ENCODE data around the gene ZNF628.
"Not testable (repeated sequence)": the region's sequence is repeated elsewhere in the genome, so short reads cannot be mapped to it uniquely, and the experiment has no call there.

The ZNF628 gene

DNA sequence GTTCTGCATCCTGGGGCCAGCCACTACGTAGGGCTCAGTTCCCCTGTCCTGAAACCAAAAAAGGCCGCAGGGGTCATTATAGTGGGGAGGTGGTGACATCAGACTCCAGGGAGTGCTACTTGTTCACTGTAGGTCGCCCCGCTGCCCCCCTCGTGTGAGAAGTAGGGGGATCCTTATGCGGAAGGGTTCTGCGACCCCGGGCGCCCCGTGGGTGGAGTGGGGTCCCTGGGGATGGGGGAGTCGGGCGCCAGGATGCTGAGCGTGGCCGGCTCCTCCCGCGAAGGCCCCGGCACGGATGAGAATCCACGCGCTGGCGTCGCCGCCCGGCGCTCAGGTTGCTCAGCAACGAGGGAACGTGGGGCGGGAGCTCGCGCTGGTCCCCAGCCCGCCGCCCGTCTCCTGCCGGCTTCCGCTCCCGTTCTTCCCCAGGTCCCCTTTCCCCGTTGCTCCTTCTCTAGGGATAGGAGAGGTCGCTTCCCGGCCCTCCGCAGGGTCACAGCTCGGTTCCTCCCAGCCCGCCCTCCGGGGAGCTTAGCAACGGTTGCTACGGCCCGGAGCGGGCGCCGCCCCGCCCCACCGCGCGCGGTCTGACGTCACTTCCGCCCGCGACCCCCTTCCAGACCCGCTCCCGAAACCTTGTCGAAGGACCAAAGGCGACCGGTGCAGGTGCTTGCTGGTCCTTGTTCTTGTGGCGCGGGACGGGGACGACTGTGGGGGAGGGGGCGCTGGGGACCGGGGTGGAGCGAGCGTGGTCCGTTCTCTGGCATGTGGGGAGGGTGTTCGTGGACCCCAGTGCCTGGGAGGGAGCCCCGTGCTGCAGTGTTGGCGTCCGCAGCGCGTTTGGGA, 8.4 kb downstream of the ZNF628 start, which contains the start of gene NAT14:
Gene NAT14, plus strand, starts transcription at position 596 of the 846 bp plus-strand sequence. CDS start 521 bp downstream, outside the sequence.
- DNase-seq = peak; percentile 86

DNA sequence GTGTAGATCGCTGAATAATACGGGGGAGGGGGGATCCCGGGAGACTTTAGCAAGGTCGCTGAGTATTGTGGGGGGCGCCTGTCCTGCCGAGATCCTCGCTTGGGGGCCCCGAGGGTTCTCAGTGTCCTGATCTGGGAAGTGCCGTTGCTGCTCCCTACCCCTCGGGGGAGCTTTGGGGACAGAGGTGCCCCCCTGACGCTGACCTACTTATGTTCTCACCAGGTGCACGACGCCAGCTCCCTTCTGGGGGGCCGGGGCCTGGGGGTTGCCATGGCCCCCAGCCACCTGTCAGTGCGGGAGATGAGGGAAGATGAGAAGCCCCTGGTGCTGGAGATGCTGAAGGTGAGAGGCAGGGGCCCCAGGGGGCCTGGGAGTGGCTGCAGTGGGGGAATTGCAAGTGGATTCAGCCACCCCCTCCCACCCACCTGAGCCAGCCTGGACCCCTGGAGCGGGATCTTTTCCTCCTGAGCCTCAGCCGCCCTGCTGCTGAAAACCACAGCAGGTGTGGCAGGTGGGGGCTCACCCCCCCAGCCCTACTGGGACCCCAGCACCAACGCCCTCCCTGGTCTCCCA, 9.1 kb downstream of the ZNF628 start:
- no peak for DNase-seq

DNA sequence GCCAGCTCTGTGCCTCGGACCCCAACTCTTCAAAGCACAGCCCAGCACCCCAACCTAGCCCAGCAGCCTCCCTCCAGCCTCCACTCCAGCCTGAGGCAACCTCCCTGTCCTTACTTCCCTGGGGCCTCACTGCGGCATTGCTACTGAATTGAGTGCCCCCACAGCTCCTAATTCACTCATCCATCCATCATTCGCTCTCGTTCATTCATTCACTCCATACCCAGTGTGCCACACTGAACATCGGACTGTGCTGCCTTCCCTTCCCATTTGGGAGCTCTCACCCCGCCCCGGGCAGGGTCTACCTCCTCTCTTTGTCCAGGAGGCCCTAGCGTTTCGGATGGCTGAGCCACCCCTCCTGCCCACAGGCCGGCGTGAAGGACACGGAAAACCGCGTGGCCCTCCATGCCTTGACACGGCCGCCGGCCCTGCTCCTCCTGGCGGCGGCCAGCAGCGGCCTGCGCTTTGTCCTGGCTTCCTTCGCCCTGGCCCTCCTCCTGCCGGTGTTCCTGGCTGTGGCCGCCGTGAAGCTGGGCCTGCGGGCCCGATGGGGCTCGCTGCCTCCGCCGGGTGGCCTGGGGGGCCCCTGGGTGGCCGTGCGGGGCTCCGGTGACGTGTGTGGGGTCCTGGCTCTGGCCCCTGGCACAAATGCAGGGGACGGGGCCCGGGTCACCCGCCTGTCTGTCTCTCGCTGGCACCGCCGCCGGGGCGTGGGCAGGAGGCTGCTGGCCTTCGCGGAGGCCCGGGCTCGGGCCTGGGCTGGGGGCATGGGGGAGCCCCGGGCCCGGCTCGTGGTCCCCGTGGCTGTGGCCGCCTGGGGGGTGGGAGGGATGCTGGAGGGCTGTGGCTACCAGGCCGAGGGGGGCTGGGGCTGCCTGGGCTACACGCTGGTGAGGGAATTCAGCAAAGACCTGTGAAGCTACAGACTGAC, 9.9 kb downstream of the ZNF628 start:
- no peak for DNase-seq

- peak; percentile 95 for DNase-seq
These were observed 10.8 kb downstream of the ZNF628 start for GRCh38 chr19:55486971-55487923.

- DNase-seq = peak; percentile 87
These were observed 11.7 kb downstream of the ZNF628 start, which contains the start of gene SSC5D for GRCh38 chr19:55487924-55488687. Gene SSC5D, plus strand, starts transcription at chr19:55488436. Its CDS starts 154 bp downstream, at chr19:55488590.

DNA sequence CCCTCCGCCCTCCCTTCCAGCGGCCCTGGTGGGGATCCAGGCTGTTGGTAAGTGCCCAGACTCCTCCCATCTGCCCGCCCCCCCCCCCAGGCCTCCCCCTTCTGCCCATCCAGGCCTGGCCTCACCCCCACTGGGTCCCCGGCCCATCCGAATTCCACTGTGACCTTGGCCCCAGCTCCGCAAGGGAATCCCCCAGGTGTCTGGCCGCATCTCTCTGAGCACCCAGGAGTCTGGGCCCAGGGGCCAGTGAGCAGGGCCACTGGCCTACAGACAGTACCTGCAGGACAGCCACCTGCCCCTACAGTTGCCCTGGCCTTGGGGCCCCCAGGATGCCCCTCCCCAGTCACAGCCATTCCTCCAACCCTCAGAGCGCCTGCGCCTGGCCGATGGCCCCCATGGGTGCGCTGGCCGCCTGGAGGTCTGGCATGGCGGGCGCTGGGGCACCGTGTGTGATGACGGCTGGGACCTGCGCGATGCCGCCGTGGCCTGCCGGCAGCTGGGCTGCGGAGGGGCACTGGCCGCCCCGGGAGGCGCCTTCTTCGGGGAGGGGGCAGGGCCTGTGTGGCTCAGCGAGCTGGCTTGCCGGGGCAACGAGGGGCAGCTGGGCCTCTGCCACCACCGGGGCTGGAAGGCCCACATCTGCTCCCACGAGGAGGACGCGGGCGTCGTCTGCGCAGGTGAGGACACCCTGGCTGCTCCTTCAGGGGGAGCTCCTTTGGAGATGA, 12.7 kb downstream of the ZNF628 start:
- peak; percentile 83 for DNase-seq

DNA sequence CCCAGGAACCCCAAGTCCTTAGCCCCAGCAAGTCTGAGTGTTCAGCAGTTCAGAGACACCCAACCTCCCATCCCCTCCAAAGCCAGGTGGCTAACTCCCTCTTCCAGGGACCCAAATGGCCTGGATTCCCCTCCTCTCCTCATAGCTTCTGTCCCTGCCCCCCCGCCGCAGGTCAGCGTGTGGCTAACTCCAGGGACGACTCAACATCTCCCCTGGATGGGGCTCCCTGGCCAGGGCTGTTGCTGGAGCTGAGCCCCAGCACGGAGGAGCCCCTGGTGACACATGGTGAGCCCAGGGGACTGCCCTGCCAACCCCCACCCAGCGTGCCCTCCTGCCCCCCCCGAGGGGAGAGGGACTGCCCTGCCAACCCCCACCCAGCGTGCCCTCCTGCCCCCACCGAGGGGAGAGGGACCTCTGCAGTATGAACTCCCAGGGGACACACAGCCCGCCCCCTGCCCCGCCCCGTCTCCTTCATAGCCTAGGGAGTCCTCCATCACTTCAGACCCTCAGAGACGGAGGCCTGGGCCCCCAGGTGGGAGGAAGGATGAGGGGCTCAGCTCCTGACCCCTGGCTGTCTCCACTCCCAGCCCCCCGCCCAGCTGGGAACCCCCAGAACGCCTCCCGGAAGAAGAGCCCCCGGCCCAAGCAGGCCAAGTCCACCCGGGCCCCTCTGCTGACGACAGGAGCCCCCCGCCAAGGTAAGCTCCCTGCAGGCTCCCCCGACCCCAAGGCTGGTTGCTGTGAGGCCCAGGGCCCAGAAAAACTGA, 13.5 kb downstream of the ZNF628 start:
- no peak for DNase-seq

DNA sequence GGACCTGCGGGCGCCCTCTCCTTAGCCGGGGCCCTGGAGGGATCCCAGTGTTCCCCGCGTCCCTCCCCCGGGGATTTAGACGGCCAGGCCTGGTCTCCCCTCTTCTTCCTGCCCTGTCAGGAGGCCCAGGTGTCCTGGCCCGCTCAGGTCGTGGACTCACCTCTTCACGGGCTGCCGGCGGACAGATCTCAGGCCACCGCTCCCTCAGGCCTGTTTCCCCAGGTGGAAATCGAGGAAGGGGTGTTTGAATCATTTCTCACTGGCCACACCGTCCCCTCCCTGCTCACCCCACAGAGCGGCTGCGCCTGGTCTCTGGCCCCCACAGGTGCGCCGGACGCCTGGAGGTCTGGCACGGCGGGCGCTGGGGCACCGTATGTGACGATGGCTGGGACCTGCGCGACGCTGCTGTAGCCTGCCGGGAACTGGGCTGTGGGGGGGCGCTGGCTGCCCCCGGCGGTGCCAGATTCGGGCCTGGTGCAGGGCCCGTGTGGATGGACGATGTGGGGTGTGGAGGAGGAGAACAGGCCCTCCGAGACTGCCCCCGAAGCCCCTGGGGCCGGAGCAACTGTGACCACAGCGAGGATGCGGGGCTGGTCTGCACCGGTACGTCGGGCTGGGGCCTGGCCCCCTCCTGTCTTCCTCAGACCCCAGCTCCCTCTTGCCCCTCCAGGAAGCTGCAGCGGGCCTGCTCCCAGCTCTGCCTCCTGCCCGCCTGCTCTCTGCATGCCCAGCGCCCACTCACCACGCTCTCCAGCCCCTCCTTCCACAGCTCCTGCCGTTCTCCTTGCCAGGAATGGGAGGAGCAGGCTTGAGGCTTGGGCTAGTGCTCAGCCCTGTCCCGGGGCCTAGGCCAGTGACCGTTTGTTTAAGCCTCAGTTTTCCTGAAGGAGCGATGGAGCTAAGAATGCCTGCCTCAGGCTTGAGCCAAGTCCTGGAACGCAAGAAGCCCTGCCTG, 14.3 kb downstream of the ZNF628 start:
- no peak for DNase-seq

DNA sequence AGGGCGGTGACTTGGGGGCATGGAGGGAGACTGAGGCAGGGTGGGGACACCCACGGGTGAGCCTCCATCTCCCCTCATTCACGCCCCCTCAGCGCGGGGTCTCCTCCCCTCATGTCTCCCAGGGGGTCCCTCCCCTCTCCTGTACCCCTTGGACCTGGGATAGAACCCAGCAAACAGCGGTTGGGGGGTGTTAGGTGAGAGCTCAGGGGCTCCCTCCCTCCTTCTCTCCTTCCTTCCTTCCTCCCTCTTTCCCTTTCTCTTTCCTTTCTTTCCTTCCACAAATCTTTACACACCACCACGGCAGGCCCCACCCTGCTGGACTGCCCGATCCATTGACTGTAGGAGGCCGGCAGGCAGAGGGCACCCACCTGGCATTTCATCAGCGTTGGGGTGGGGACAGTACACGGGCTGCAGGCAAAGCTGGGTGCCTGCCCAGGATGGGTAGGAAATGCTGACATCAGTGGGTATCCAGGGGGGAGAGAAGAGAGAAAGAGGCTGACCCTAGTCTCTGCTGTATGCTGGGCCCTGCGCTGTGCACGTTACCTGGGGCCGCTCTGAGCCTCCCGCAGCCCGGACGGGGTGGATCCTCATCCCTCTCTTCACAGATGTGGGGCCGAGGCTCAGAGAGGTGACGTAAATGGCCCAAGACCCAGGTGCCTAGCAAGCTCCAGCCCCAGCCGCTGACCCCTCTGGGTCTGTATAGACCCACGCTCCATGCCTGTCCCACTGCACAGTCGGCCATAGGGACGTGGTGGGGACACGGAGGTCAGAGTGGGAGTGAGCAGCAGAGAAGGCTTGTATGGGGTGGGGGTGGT, 15.3 kb downstream of the ZNF628 start:
- DNase-seq = no peak

- DNase-seq = no peak
These were observed 16.0 kb downstream of the ZNF628 start for GRCh38 chr19:55492362-55492944.

DNA sequence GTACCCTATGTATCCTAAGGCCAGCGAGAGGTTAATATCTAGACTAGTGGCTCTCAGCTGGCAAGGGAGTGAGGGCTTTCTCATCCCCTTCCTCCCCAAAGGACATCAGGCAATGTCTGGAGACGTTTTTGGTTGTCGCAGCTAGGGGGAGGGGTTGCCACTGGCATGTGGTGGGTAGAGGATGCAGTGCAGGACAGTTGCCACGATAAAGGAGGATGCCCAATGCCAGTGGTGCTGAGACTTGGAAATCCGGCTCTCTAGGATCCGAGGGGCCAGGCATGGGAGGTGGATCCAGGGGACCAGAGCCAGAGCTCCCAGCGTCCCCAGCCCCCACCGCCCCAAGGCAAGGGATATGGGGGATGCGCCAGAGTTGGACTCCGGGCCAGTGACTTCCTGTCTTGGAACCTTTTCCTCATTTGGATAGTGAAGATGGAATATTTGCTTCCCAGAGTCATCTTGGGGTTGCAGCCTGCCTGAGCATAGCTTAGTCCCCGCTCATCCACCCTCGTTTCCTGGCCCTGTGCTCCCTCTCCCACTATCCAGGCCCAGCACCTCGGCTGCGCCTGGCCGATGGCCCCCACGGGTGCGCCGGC, 16.7 kb downstream of the ZNF628 start:
- DNase-seq = peak; percentile 81

DNA sequence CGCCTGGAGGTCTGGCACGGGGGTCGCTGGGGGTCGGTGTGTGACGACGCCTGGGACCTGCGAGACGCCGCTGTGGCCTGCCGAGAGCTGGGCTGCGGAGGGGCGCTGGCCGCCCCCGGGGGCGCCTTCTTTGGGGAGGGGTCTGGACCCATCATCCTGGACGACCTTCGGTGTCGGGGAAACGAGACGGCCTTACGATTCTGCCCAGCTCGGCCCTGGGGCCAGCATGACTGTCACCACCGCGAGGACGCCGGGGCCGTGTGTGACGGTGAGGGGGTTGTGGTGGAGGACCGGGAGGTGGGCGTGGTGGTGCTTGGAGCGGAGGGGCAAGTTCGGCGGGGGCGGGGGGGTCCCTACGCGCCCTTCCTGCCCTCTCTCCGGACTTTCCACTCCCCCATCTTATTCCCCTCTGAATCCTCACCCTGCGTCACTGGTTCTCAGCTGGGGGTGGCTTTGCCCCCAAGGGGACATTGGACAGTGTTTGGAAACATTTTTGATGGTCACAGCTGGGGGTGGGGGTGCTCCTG, 17.3 kb downstream of the ZNF628 start:
- DNase-seq = no peak

GRCh38 chr19:55494172-55494761, 17.9 kb downstream of the ZNF628 start:
- no peak for DNase-seq

GRCh38 chr19:55495646-55496349, 19.4 kb downstream of the ZNF628 start:
- DNase-seq = peak; percentile 18

DNA sequence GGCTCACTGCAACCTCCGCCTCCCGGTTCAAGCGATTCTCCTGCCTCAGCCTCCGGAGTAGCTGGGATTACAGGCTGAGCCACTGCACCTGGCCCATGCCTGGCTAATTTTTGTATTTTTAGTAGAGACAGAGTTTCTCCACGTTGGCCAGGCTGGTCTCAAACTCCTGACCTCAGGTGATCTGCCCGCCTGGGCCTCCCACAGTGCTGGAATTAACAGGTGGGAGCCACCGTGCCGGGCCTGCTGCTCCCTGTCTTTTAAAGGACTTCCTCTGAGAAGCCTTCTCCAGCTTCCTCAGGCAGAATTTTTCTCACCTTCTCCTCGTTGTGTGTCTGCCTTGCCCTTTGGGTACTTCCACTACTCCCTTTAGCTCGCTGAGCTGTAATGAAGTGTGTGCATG, 20.4 kb downstream of the ZNF628 start:
- not testable (repeated sequence) for DNase-seq

All from right hindlimb (tissue), 1 donor.